ENCODE data around the gene STRBP.

GRCh38 chr9:123111427-123112014 is 156.9 kb downstream of the STRBP start:
- TF ChIP-seq POLR2A (IDR thresholded peaks at IDR 0.05; ENCODE audit: low read depth, low read length) = no peak
- TF ChIP-seq MAFK (IDR thresholded peaks at IDR 0.05; ENCODE audit: low read depth, low read length) = no peak
- no peak for TF ChIP-seq CTCF (conservative IDR thresholded peaks at IDR 0.05; ENCODE audit: low read depth, low read length)
- TF ChIP-seq RCOR1 (IDR thresholded peaks at IDR 0.05; ENCODE audit: insufficient replicate concordance, low read length) = no peak
- no peak for TF ChIP-seq RAD21 (IDR thresholded peaks at IDR 0.05; ENCODE audit: low read length)
- TF ChIP-seq USF2 (IDR thresholded peaks at IDR 0.05; ENCODE audit: low read depth, low read length) = no peak

All from IMR-90 (cell line).